ENCODE measurements around the gene JAZF1. TPM values are rescaled to one million over a fixed set of nuclear protein-coding genes. Genes with fewer than 3 reads are reported as not detected.

JAZF1 gene
- total RNA-seq, 2 donors from 2014 or later: 12.6 to 23.6 TPM

DNA sequence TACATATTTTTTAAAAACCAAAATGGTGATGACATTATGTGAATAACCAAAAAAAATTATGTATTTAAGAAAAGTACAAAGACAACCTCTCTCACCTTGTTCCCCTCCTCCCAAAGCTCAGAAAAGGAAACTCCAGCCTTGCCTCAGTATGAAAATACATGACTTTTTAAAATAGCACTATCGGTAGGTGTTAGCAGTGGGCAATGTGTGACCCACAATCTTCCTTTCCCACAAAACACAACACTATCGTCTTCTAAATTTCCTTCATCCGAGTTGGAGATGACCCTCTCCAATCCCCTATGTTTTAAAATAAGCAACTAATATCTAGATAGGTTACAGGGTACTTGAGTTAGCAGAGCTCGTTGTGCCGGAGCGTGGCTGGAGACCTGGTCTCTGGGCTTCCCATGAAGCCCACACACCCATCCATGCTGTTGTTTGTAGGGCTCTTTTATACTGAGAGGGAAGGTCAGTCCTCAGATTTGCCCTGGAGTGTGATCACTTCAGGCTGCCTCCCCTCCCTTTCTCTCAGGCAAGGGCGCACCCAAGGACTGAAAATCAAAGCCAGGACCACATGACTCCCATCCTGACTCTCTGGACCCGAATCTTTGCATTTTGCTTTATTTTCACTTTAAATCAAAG lies 107.6 kb downstream of the JAZF1 start:
- peak overlapping the region; percentile 76 for H3K4me3 Mint-ChIP-seq
- ATAC-seq: peak; percentile 73 to 84

DNA sequence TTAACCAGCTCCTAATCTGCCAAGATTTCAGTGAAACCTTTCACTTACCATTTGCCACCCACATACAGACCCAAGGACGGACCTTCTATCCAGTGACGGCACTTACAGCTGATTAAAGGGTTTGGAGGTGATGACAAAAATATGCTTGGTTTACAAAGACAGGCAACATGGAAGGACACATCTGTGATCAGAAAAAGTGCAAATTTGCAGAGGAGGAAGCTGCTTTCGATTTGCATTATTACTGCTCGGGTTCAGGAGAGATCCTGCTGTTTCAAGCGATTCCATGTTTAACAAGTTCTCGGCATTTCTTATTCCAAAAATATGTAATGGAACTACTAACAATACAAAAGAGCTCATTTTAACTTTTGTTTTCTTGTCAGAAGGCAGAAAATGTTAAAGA lies 109.0 kb downstream of the JAZF1 start:
- H3K4me1 Mint-ChIP-seq (ENCODE audit: low read depth in 2 of 2): peaks cover 56 to 58% of the 10 kb centered on the region in 2 donors
- DNase-seq (ENCODE audit: low spot score) (no peak), ATAC-seq (no peak)
- H3K27me3 Mint-ChIP-seq: no peaks in the 10 kb centered on the region
- no peaks in the 10 kb centered on the region for H3K36me3 Mint-ChIP-seq
- no peak overlapping the region for H3K4me3 Mint-ChIP-seq
- no peak overlapping the region for H3K27ac Mint-ChIP-seq
- no peaks in the 10 kb centered on the region for H3K9me3 Mint-ChIP-seq

More for the DNA sequence above, 107.6 kb downstream of the JAZF1 start:
- Mint-ChIP-seq H3K27me3 (no peaks in the 10 kb centered on the region), H3K9me3 (no peaks in the 10 kb centered on the region), H3K36me3 (no peaks in the 10 kb centered on the region), H3K27ac (peak overlapping the region; percentile 57 to 76), H3K4me1 (ENCODE audit: low read depth in 2 of 2) (peaks cover 61 to 63% of the 10 kb centered on the region in 2 donors)
- DNase-seq (ENCODE audit: low spot score): peak; percentile 68

DNA sequence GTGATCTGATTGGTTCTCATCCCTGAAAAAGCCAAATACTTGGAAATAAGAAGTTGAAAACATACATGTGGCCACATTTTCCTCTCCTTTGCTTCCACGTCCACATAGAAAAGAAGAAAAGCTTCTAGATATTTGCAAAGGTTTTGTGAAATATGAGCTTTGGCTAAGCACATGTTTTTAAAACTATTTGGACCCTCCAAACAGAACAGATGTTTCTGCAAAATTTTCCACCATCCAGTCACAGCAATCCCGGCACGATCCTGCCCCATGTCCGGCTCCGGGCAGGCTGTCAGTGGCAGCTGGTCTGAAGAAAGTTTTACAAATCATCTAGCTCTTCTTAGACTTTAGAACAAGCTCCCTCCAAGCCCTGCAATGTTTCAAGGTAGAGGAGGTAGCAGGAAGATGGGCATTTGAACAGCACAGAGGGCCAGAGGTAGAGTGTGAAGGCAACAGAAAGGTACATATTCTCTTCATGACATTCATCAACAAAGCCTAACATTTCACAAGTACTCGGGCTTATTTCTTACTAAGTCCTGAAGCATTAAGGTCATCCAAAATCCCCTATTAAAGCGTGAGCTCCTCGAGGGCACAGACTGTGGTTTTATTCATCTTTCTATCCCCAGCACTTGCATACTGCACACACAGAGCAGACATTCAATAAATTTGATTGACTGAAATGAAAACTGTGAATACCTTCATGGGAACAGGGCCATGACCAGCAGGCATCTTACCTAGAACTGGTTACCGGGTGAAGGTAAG lies 110.1 kb downstream of the JAZF1 start:
- H3K27ac Mint-ChIP-seq: peak overlapping the region in 1 of 2 donors; percentile 82
- H3K27me3 Mint-ChIP-seq: no peaks in the 10 kb centered on the region
- H3K4me1 Mint-ChIP-seq (ENCODE audit: low read depth in 2 of 2): peaks cover 51 to 61% of the 10 kb centered on the region in 2 donors
- no peak overlapping the region for H3K4me3 Mint-ChIP-seq
- no peaks in the 10 kb centered on the region for H3K36me3 Mint-ChIP-seq
- DNase-seq (ENCODE audit: low spot score) (no peak), ATAC-seq (peak in 1 of 2 donors; percentile 53)
- H3K9me3 Mint-ChIP-seq: no peaks in the 10 kb centered on the region

DNA sequence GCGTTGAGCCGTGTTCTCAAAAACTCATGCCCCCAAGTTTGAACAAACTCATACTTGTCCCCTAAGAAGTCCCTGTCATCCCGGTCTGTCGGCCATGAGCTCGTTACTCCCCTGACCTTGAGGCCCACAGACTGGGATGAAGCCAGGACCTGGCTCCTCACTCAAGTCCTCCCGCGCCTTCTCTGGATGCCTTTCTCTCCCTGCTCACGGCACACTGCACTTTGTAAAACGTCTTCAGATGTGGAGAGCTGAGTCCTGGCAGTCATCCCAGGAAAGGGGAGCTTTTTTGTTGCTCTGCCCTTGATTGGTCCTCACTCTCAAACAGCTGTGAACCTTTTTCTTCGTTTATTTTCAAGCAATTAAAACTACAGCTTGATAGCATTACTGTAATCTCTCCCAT lies 110.8 kb downstream of the JAZF1 start:
- peaks cover 55 to 60% of the 10 kb centered on the region in 2 donors for H3K4me1 Mint-ChIP-seq (ENCODE audit: low read depth in 2 of 2)
- no peaks in the 10 kb centered on the region for H3K9me3 Mint-ChIP-seq
- peak overlapping the region in 1 of 2 donors; percentile 82 for H3K27ac Mint-ChIP-seq
- ATAC-seq: no peak
- H3K36me3 Mint-ChIP-seq: no peaks in the 10 kb centered on the region
- DNase-seq (ENCODE audit: low spot score): no peak
- H3K4me3 Mint-ChIP-seq: no peak overlapping the region
- no peaks in the 10 kb centered on the region for H3K27me3 Mint-ChIP-seq

DNA sequence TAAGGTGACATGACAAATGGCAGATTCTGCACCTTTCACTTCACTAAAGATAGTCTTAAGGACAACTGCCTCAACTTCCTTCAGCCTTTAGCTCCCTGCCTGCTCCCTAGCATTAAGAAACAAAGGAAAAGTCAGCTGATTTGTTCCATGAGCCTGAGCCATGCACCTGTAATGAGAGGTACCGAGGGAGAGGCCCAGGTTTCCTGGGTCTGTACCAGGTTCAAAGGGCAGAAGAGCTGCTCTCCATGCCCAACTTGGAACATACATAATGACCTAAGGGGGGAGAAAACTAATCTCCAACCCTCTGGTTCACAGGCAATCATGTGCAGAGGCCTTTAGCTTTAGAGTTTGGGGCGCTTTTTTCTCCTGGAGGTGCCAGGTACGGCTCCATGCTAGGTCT lies 111.2 kb downstream of the JAZF1 start:
- Mint-ChIP-seq H3K4me3 (no peak overlapping the region), H3K27me3 (no peaks in the 10 kb centered on the region), H3K4me1 (ENCODE audit: low read depth in 2 of 2) (peaks cover 57 to 59% of the 10 kb centered on the region in 2 donors), H3K36me3 (no peaks in the 10 kb centered on the region), H3K9me3 (no peaks in the 10 kb centered on the region), H3K27ac (no peak overlapping the region)
- ATAC-seq (no peak), DNase-seq (ENCODE audit: low spot score) (no peak)

DNA sequence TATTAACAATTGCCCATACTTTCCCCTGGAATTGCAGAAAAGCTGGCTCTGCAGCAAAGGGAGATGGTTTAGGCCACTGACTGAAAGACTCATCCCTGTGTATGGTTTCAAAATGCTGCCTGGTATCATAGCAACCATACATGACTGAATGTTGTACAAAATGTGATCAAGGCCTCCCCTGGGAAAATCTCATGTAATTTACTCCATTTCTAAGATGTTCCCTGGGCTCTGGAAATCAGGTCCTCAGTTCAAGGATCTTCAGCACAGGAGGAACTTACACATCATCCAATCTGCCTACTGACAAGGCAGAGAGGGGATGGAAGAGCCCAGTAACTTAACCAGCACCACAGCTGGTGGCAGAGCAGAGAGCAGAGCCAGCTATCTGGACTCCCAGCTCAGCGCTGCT lies 111.8 kb downstream of the JAZF1 start:
- peak overlapping the region in 1 of 2 donors; percentile 83 for H3K27ac Mint-ChIP-seq
- ATAC-seq (no peak), DNase-seq (ENCODE audit: low spot score) (no peak)
- H3K36me3 Mint-ChIP-seq: no peaks in the 10 kb centered on the region
- no peaks in the 10 kb centered on the region for H3K9me3 Mint-ChIP-seq
- peaks cover 52 to 55% of the 10 kb centered on the region in 2 donors for H3K4me1 Mint-ChIP-seq (ENCODE audit: low read depth in 2 of 2)
- H3K4me3 Mint-ChIP-seq: no peak overlapping the region
- no peaks in the 10 kb centered on the region for H3K27me3 Mint-ChIP-seq

DNA sequence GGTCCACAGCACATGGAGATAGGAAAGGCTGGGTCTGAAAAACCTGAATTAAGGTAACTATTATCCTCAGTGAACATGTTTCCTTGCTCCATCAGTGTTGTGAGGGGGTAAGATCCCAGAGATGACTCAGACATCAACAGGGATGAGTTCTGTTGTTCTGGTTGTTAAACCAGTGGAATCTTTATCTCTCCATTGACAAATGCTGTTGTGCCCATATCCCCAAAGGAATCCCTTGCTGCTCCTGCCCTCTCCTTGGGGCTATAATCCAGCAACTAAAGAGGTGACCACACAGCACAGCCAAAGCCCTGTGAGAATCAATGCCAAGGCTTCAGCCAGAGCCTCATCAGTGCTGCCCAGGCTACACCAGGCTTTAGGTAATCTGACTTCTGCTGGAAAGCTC lies 113.4 kb downstream of the JAZF1 start:
- peaks cover 44 to 49% of the 10 kb centered on the region in 2 donors for H3K4me1 Mint-ChIP-seq (ENCODE audit: low read depth in 2 of 2)
- H3K4me3 Mint-ChIP-seq: no peak overlapping the region
- ATAC-seq (no peak), DNase-seq (ENCODE audit: low spot score) (no peak)
- H3K27ac Mint-ChIP-seq: no peak overlapping the region
- H3K9me3 Mint-ChIP-seq: no peaks in the 10 kb centered on the region
- H3K27me3 Mint-ChIP-seq: no peaks in the 10 kb centered on the region
- H3K36me3 Mint-ChIP-seq: no peaks in the 10 kb centered on the region

DNA sequence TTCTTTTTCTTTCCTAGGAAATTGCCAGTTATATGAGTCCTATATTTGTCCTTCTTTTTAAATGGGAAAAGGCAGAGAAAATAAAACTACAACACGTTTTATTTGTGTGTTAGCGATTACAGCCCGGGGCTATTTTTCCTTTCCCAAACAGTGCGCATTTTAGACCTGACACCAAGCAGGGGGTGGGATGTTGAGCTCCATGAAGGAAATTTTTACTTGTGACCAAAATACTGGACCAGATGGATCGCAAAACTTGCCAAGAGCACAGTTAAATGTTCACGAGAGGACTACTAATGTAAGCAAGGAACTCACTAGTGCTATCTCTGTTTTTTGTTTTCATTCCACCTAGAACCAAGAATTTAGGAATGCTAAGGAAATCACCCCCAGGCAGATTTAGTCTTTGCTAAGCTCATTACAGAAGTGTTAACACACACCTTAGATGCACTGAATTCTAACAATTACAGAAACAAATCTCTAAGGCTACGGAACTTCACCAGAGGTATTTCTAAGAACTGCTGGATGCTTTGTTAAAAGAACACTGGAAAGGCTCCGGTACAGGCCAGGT lies 114.8 kb downstream of the JAZF1 start:
- H3K27ac Mint-ChIP-seq: peak overlapping the region in 1 of 2 donors; percentile 45
- no peaks in the 10 kb centered on the region for H3K27me3 Mint-ChIP-seq
- H3K36me3 Mint-ChIP-seq: no peaks in the 10 kb centered on the region
- ATAC-seq: no peak
- no peak for DNase-seq (ENCODE audit: low spot score)
- H3K4me3 Mint-ChIP-seq: no peak overlapping the region
- H3K9me3 Mint-ChIP-seq: no peaks in the 10 kb centered on the region
- H3K4me1 Mint-ChIP-seq (ENCODE audit: low read depth in 2 of 2): peaks cover 42 to 46% of the 10 kb centered on the region in 2 donors

DNA sequence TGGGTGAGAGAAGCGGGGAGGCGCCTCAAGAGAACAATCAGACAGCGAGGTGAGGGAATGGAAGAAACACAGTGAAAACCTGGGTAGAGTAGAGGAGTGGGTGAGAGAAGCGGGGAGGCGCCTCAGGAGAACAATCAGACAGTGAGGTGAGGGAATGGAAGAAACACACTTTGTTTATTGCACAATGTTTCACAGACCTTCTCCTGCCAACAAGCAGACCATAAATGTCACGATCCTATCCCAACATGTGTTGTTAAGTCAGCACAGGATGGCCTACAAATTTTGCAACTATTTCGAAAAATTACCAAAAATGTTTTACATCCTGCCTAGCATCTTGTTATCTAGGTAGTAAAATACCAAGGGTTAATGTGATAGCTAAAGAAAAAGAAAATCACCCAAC lies 115.3 kb downstream of the JAZF1 start:
- Mint-ChIP-seq H3K27ac (peak overlapping the region; percentile 15 to 45), H3K9me3 (no peaks in the 10 kb centered on the region), H3K27me3 (no peaks in the 10 kb centered on the region), H3K4me3 (peak overlapping the region; percentile 3), H3K4me1 (ENCODE audit: low read depth in 2 of 2) (peaks cover 40 to 45% of the 10 kb centered on the region in 2 donors), H3K36me3 (no peaks in the 10 kb centered on the region)
- DNase-seq (ENCODE audit: low spot score) (no peak), ATAC-seq (peak in 1 of 2 donors; percentile 48)

DNA sequence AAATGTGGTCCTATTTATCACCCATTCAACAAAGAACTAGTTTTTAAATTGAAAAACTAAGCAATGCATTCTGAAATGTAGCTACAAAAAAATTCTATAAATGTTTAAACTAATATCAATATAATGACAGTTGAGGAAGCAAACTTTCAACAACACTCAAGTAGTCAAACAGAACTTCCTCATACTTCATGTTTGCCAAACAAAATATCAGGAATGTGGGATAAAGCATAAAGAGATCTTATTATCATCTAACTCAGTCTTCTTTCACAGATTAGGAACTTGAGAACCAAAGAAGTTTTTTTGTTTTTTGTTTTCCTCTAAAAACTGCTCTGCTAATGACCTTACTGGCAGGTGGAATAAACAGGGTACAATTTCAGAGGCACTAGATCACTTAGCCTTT lies 116.2 kb downstream of the JAZF1 start:
- Mint-ChIP-seq H3K27me3 (no peaks in the 10 kb centered on the region), H3K4me3 (no peak overlapping the region), H3K9me3 (no peaks in the 10 kb centered on the region), H3K4me1 (ENCODE audit: low read depth in 2 of 2) (peaks cover 36 to 41% of the 10 kb centered on the region in 2 donors), H3K36me3 (no peaks in the 10 kb centered on the region), H3K27ac (peak overlapping the region in 1 of 2 donors; percentile 45)
- ATAC-seq (no peak), DNase-seq (ENCODE audit: low spot score) (no peak)

DNA sequence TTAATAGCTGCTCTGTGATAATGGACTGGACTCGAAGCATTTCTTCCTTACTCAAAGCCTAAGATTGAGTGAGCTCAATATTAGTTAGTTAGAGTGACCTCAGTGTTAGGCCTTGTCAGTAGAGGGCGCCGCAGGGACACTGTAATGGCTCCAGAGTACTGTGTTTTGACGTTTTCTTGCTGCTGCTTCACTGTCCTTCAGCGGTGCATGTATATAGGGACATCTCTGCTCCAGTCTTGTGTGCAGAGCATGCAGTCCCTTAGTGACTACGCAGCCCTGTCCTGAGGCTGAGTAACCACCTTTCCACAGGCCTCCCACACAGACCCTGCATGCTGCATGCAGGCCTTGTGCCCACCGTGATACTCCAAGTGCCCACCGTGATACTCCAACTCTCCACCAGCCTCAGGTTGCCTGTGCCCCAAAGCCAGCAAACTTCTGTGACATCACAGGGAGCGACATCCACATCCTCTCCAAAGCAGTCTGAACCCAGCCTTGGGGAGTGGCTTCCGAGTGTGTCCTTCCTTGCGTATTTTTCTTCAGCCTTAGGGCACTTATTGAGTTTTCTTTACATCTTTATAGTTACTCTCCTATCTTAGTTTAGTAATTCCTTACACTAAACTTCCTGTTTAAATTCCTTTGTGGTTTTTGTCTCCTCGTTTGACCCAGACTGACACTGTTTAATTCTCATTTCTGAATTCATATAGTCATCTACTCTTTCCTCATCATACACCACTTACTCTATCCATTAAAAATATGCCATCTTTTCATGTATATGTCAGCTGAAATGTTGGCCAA lies 118.2 kb downstream of the JAZF1 start:
- ATAC-seq: peak; percentile 81 to 88
- Mint-ChIP-seq H3K4me1 (ENCODE audit: low read depth in 2 of 2) (peaks cover 26 to 33% of the 10 kb centered on the region in 2 donors), H3K27me3 (no peaks in the 10 kb centered on the region), H3K4me3 (peak overlapping the region; percentile 1), H3K36me3 (no peaks in the 10 kb centered on the region), H3K9me3 (no peaks in the 10 kb centered on the region), H3K27ac (peak overlapping the region in 1 of 2 donors; percentile 5)
- DNase-seq (ENCODE audit: low spot score): peak; percentile 81

DNA sequence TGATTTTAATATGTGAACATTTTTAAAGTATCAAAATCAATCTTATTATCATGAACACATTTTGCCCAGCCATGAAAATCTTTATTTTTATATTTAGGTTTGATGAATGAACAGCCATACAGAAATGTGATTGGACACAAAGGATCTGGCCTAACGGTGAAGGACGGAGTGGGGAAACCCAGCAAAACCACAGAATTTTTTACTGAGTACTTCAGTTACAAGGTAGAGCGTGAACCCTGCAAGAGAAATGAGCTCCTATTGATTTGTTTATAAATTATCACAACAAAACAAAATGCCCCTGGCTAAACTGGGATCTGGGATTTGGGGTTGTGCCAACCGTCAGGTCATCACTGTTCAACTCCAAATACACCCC lies 118.8 kb downstream of the JAZF1 start:
- DNase-seq (ENCODE audit: low spot score) (no peak), ATAC-seq (no peak)
- no peaks in the 10 kb centered on the region for H3K27me3 Mint-ChIP-seq
- peaks cover 26 to 34% of the 10 kb centered on the region in 2 donors for H3K4me1 Mint-ChIP-seq (ENCODE audit: low read depth in 2 of 2)
- peak overlapping the region in 1 of 2 donors; percentile 5 for H3K27ac Mint-ChIP-seq
- no peaks in the 10 kb centered on the region for H3K36me3 Mint-ChIP-seq
- H3K4me3 Mint-ChIP-seq: no peak overlapping the region
- no peaks in the 10 kb centered on the region for H3K9me3 Mint-ChIP-seq

DNA sequence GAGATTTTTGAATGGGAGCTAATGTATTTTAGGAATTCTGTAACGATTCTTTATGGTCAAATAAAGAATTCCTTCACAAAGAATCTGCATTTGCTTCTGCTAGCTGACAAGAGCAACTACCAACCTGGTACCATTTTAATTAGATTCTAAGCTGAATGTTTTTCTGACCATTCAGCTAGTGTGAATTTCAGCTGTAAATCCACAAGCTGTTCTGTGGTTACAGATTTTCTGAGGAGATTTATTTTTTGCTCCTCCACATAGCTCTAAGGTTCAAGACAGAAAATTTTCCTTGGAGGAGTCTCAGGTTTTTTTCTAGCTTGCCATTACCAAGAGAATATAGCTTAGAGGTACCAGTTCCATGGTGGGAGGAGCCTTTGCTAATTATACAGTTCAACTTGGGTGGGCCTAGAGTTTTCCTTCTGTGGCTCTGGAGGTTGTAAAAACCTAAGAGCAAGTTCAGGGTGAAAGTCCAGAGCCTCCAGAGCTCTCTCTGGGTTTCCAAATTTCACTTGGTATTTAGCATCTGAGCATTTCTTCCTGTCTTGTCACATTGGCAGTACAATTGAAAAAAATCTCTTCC lies 120.1 kb downstream of the JAZF1 start:
- ATAC-seq: no peak
- no peak overlapping the region for H3K4me3 Mint-ChIP-seq
- peak overlapping the region in 1 of 2 donors; percentile 31 for H3K27ac Mint-ChIP-seq
- DNase-seq (ENCODE audit: low spot score): no peak
- H3K9me3 Mint-ChIP-seq: no peaks in the 10 kb centered on the region
- peaks cover 26 to 45% of the 10 kb centered on the region in 2 donors for H3K4me1 Mint-ChIP-seq (ENCODE audit: low read depth in 2 of 2)
- no peaks in the 10 kb centered on the region for H3K27me3 Mint-ChIP-seq
- H3K36me3 Mint-ChIP-seq: no peaks in the 10 kb centered on the region

All from natural killer cell treated with Interleukin-12 subunit alpha and Interleukin-12 subunit beta and Interleukin-15 and Interleukin-18, amount 100 ng/mL, for 72 hours (primary cell).